ENCODE measurements around the gene PRM1.
"Not testable (repeated sequence)": the region's sequence is repeated elsewhere in the genome, so short reads cannot be mapped to it uniquely, and the experiment has no call there.

Gene PRM1

DNA sequence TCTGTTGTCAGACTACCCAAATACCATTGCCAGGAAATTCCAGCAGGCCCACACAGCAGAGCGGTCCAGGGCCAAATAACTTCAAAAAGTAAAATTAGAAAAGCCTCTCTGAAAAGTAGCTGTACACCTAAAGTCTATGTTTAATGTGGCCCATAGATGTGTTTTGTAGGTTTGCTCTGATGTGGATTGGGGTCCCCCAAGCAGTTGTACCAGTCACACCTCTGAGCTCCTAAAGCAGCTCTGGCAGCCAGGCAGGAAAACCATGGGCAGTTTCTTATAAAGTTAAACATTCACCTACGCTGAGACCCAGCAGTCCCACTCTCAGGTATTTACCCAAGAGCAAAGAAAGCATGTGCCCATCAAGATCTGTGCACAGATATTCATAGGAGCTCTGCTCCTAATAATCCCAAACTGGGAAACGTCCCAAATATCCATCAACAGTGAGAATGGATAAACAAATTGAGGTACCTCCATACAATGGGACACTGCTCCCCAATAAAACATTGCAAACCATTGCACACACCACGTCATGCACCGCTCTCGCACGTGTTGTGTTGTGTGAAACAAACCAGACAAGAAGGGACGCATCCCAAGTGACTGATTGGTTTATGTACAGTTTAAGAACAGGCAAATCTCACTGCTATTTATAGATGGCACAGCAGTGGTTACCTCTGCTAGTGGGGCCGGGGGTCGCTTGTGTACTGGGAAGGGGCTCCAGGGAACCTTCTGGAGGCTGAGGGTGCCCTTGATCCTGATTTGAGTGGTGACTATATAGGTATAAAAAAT lies 15.8 kb upstream of the PRM1 start:
- no peak for DNase-seq

DNA sequence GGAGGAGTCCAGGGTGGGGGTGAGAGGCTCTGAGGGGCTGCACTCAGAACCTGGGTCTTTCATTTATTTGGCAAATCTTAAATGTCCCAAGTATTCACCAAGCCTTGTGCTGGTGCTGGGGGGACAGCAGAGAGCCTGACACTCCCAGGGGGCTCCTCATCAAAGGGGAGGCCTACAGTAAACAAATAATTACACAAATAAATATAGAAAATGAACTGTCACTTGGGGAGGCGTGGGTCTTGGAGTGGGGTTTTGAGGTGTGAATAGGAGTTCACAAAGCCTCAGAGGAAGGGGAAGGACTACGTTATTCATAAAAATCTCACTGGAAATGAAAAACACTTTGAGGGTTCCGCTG lies 15.2 kb upstream of the PRM1 start:
- no peak for DNase-seq

DNA sequence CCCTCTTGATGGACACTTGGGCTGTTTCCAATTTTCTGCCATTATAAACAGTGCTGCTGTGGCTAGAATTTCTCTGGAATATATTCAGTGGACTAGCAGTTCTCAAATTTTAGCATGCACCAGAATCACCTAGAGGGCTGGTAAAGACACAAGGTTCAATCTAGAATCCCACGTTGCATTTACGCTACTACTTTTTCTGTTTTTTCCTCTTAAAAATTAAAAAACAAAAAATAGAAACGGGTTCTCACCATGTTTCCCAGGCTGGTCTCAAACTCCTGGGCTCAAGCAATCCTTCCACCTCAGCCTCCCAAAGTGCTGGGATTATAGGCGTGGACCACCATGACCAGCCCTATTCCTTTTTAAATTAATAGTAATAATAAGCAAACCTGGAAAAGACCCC lies 14.5 kb upstream of the PRM1 start:
- DNase-seq, result no peak

DNA sequence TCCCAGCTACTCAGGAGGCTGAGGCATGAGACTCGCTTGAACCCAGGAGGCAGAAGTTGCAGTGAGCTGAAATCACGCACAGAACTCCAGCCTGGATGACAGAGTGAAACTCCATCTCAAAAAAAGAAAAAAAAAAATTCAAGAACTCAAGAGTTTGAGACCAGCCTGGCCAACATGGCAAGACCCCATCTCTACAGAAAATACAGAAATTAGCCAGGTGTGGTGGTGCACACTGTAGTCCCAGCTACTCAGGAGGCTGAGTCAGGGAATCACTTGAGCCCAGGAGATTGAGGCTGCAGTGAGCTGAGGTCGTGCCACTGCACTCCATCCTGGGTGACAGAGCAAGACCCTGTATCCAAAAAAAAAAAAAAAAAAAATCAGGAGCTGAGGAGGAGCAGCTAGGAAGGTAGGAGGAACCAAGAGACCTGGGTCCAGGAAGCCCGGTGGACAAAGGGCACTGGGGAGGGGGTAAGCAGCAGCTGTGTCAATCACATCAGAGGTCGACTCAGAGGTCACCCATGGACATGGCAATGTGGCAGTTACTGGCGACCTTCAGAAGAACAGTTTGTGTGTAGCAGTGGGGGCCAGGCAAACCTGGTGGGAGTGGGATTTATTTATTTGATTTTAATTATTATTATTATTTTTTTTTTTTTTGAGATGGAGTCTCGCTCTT lies 11.1 kb upstream of the PRM1 start:
- no peak for DNase-seq

GRCh38 chr16:11291091-11291703 lies 10.1 kb upstream of the PRM1 start:
- no peak for DNase-seq

GRCh38 chr16:11290102-11290893 lies 9.2 kb upstream of the PRM1 start:
- no peak for DNase-seq

- not testable (repeated sequence) for DNase-seq
Observed at GRCh38 chr16:11289696-11290095, 8.6 kb upstream of the PRM1 start.

- DNase-seq, result no peak
Observed at GRCh38 chr16:11289202-11289601, 8.1 kb upstream of the PRM1 start.

- no peak for DNase-seq
Observed at GRCh38 chr16:11285842-11286241, 4.7 kb upstream of the PRM1 start.

DNA sequence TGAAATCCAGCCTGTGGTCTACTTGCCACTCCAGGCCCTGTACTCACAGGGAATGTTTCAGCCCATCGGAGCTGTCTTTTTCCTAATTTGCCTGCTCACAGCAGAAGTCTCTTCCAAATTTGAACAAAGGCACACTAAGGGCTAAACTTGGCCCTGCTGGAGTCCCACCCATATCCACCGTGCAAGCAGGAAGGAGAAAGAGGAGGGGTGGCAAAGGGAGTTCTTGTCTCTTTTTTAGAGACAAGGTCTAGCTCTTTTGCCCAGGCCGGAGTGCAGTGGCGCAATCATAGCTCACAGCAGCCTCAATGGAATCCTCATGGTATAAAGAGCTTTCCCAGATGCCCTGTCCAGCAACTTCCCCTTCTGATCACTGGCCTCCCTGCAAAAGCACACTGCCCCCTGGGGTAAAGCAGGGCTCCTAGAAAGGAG lies 2.7 kb upstream of the PRM1 start:
- no peak for DNase-seq

GRCh38 chr16:11278681-11279628 lies 2.2 kb downstream of the PRM1 start:
- no peak for DNase-seq

DNA sequence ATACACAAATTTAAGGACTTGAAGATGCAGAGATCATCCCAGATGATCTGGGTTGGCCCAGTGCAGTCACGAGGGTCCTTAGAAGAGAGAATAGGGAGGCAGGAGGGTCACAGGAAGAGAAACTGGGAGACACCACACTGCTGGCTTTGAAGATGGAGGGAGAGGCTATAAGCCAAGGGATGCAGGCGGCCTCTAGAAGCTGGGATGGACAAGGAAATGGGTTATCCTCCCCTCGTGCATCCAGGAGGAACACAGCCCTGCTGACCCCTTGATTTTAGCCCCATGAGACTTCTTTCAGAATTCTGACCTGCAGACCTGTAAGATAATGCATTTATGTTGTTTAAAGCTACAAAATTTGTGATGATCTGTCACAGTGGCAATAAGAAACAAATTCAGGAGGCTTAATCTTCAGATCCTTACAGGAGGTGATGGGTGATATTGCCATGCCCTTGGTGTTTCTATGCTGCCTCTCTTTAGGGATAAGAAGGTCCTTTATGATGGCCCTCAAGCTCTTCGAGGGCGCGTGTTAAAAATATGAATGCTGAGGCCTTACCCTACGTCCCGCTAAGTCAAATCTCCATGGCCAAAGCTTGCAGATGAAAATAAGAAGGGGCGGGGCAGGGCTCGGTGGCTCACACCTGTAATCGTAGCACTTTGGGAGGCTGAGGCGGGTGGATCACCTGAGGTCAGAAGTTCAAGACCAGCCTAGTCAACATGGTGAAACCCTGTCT lies 3.4 kb downstream of the PRM1 start:
- DNase-seq, result no peak

- DNase-seq, result no peak
Observed at GRCh38 chr16:11276896-11277593, 4.1 kb downstream of the PRM1 start.

DNA sequence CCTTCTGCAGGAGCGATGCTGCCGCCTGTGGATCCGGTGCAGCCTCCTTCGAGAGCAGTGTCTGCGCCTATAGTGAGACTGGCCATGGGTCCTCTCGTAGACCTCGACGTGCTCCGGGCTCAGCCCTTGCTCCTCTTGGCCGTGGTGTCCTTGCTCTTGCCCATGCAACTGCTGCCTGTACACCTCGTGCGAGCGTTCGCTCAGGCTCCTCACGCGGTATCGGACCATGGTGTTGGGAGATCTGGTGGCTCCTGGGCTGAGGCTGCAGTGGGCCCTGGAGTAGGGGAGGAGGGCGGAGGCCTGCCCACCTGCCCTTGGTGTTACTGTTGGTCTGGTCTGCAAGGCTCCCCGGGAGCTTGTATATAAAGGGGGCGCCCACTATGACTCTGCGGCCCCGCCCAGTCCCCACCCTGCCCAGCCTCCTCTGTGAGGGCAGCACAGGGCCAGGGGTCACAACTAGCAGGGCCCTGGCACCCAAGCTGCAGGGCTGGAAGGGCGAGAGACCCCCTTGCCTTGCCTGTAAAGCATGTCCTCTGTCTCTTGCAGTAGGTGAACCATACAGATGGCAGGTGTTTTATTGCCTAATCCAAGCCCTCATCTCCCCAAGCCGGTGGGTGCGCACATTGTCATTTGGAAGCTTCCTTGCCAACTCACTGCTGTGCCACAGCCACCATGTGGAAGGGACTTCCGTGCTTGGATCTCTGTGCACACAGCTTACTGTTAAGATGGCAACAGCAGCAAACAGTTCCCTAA lies 4.8 kb downstream of the PRM1 start, which contains the start of gene PRM2:
Gene PRM2 (minus strand): TSS at position 338 of the 753 bp plus-strand sequence. CDS start 110 bp downstream, at position 228.
- DNase-seq, result no peak

- DNase-seq, result no peak
Observed at GRCh38 chr16:11274964-11275363, 6.2 kb downstream of the PRM1 start.

- DNase-seq, result no peak
Observed at GRCh38 chr16:11273721-11274324, 7.3 kb downstream of the PRM1 start.

GRCh38 chr16:11272921-11273720 lies 8.0 kb downstream of the PRM1 start, which contains the start of gene PRM3:
TSS of gene PRM3 (minus strand) at chr16:11273629. CDS start at chr16:11273595, 34 bp downstream.
- no peak for DNase-seq

GRCh38 chr16:11272484-11272883 lies 8.6 kb downstream of the PRM1 start:
- DNase-seq, result no peak

Data from DMS153 (cell line).